ENCODE results near the gene TTPAL.

- TF ChIP-seq, protein P1, sequence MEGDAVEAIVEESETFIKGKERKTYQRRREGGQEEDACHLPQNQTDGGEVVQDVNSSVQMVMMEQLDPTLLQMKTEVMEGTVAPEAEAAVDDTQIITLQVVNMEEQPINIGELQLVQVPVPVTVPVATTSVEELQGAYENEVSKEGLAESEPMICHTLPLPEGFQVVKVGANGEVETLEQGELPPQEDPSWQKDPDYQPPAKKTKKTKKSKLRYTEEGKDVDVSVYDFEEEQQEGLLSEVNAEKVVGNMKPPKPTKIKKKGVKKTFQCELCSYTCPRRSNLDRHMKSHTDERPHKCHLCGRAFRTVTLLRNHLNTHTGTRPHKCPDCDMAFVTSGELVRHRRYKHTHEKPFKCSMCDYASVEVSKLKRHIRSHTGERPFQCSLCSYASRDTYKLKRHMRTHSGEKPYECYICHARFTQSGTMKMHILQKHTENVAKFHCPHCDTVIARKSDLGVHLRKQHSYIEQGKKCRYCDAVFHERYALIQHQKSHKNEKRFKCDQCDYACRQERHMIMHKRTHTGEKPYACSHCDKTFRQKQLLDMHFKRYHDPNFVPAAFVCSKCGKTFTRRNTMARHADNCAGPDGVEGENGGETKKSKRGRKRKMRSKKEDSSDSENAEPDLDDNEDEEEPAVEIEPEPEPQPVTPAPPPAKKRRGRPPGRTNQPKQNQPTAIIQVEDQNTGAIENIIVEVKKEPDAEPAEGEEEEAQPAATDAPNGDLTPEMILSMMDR (IDR thresholded peaks at IDR 0.05): no peak
- no peak for TF ChIP-seq POLR2A (IDR thresholded peaks at IDR 0.05)
These were observed 11.2 kb upstream of the TTPAL start for GRCh38 chr20:44464514-44464913.

Data from testis (tissue), 2 donors.